ENCODE measurements around the gene ADGRF3. TPM values are rescaled to one million over a fixed set of nuclear protein-coding genes. Genes with fewer than 3 reads are reported as not detected.

Gene ADGRF3
- total and polyA plus RNA-seq, 9 of the 15 experiments (the other 6 are each of a cell fraction or from before 2014, with no cell fraction given): 0.04 to 0.54 (median 0.16) TPM; not detected in 2

DNA sequence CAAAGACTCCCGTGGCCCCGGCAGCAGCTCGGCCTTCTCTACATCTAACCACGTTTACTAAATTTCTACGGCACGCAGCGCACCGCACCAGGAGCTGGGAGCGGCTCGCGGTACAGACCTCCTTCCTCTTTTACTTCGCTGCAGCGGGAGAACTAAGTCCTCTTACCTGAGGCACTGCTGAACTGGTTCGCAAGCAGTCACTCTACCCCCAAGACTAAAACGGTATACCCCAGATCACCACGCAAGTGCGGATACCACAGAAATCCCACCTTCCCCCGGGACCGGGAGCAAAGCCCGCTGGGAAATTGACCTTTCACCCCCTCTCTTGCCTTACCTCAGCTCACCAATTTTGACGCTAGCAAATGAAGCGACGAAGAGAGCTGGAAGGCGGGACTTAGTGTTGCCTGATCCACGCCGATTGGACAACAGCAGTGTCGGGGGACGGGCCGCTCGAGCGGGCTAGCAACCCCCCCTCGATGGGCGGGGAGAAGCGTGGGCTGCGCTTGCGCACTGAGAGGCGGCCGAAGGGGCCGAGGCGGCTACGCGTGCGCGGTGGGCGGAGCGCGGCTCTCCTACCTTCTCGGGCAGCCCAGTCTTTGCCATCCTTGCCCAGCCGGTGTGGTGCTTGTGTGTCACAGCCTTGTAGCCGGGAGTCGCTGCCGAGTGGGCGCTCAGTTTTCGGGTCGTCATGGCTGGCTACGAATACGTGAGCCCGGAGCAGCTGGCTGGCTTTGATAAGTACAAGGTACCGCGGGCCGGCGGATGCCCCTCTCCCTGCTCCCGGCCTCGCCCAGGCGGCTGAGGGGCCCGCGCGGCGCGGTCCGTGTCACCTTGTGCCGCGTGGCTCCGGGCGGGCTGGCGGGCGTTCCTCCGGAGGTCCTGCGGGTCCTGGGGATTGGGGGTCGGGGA lies 790 bp downstream of the ADGRF3 start, which contains the start of gene SELENOI (continued):
- TF ChIP-seq SRF (CRISPR knock-in tag; IDR thresholded peaks at IDR 0.05): peak in 1 of 2 experiments; percentile 73; a peak in 2 of 4 replicates
- no peak for TF ChIP-seq ZNF561 (CRISPR knock-in tag; conservative IDR thresholded peaks at IDR 0.05)
- TF ChIP-seq CBX3 (IDR thresholded peaks at IDR 0.05; ENCODE audit: borderline replicate concordance in 1 of 2, low read length in 2 of 2): peak in 1 of 2 experiments; percentile 65; a peak in 1 of 3 replicates
- TF ChIP-seq PTRF (tag; IDR thresholded peaks at IDR 0.05): no peak
- peak; percentile 81 to 86 for TF ChIP-seq FOXK2 (conservative IDR thresholded peaks at IDR 0.05 in 1 of 2, IDR thresholded peaks at IDR 0.05 in 1 of 2; ENCODE audit: low read depth in 2 of 2)
- TF ChIP-seq BHLHE40 (IDR thresholded peaks at IDR 0.05; ENCODE audit: low read length): peak; percentile 69
- TF ChIP-seq MED1 (CRISPR knock-in tag; IDR thresholded peaks at IDR 0.05; ENCODE audit: borderline replicate concordance): no peak
- TF ChIP-seq DDX20 (tag; IDR thresholded peaks at IDR 0.05; ENCODE audit: low read depth): no peak
- no peak for TF ChIP-seq SETDB1 (IDR thresholded peaks at IDR 0.05; ENCODE audit: low read length)
- no peak for TF ChIP-seq U2AF1 (optimal IDR thresholded peaks at IDR 0.05; ENCODE audit: low read depth, low read length)
- TF ChIP-seq NELFE (IDR thresholded peaks at IDR 0.05; ENCODE audit: insufficient read depth, insufficient read length): no peak
- TF ChIP-seq ZNF263 (CRISPR knock-in tag; IDR thresholded peaks at IDR 0.05; ENCODE audit: borderline replicate concordance): no peak
- TF ChIP-seq SMAD4 (CRISPR knock-in tag; conservative IDR thresholded peaks at IDR 0.05): no peak
- no peak for TF ChIP-seq MEF2A (IDR thresholded peaks at IDR 0.05; ENCODE audit: control insufficient read depth, low read depth, low read length)
- TF ChIP-seq MAZ (CRISPR knock-in tag; conservative IDR thresholded peaks at IDR 0.05 in 1 of 2, IDR thresholded peaks at IDR 0.05 in 1 of 2): peak; percentile 46 to 85; a peak in 3 of 4 replicates
- TF ChIP-seq ZNF274 (IDR thresholded peaks at IDR 0.05; ENCODE audit: borderline replicate concordance, low read depth, low read length): no peak
- TF ChIP-seq, protein P1, sequence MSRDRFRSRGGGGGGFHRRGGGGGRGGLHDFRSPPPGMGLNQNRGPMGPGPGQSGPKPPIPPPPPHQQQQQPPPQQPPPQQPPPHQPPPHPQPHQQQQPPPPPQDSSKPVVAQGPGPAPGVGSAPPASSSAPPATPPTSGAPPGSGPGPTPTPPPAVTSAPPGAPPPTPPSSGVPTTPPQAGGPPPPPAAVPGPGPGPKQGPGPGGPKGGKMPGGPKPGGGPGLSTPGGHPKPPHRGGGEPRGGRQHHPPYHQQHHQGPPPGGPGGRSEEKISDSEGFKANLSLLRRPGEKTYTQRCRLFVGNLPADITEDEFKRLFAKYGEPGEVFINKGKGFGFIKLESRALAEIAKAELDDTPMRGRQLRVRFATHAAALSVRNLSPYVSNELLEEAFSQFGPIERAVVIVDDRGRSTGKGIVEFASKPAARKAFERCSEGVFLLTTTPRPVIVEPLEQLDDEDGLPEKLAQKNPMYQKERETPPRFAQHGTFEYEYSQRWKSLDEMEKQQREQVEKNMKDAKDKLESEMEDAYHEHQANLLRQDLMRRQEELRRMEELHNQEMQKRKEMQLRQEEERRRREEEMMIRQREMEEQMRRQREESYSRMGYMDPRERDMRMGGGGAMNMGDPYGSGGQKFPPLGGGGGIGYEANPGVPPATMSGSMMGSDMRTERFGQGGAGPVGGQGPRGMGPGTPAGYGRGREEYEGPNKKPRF (IDR thresholded peaks at IDR 0.05; ENCODE audit: low read depth, low read length): no peak
- peak; percentile 91 for TF ChIP-seq FOS (IDR thresholded peaks at IDR 0.05; ENCODE audit: extremely low read depth, insufficient read length)
- TF ChIP-seq ZNF77 (CRISPR knock-in tag; IDR thresholded peaks at IDR 0.05): 0 out of 2 replicates have a peak, but pooled peaks have one; percentile 56
- TF ChIP-seq, protein P2, sequence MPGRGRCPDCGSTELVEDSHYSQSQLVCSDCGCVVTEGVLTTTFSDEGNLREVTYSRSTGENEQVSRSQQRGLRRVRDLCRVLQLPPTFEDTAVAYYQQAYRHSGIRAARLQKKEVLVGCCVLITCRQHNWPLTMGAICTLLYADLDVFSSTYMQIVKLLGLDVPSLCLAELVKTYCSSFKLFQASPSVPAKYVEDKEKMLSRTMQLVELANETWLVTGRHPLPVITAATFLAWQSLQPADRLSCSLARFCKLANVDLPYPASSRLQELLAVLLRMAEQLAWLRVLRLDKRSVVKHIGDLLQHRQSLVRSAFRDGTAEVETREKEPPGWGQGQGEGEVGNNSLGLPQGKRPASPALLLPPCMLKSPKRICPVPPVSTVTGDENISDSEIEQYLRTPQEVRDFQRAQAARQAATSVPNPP (IDR thresholded peaks at IDR 0.05; ENCODE audit: borderline replicate concordance, insufficient read depth, insufficient read length): no peak
- TF ChIP-seq ZNF311 (CRISPR knock-in tag; IDR thresholded peaks at IDR 0.05): no peak
- TF ChIP-seq SRSF7 (optimal IDR thresholded peaks at IDR 0.05; ENCODE audit: low read depth, low read length): no peak
- TF ChIP-seq SP1 (CRISPR knock-in tag; IDR thresholded peaks at IDR 0.05): peak; percentile 99
- peak; percentile 66 for TF ChIP-seq MYC (IDR thresholded peaks at IDR 0.05; ENCODE audit: low read depth, low read length)
- peak; percentile 77; the same call in 1 of the 2 replicates for TF ChIP-seq MYC (CRISPR knock-in tag; IDR thresholded peaks at IDR 0.05; ENCODE audit: borderline replicate concordance, low read depth)
